ENCODE results near the gene S100A1.
"Not testable (repeated sequence)": the region's sequence is repeated elsewhere in the genome, so short reads cannot be mapped to it uniquely, and the experiment has no call there.

Gene S100A1

DNA sequence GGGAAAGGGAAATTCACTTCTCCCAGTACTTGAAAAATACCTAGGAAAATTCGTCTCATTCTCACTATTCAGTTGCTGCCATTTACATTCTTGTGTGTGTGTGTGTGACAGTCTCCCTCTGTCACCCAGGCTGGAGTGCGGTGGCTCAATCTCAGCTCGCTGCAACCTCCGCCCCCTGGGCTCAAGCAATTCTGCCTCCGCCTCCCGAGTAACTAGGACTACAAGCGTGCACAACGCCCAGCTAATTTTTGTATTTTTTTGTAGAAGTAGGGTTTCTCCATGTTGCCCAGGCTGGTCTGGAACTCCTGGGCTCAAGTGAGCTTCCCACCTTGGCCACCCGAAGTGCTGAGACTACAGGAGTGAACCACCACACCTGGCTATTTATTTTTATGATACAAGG, 31.4 kb downstream of the S100A1 start:
- TF ChIP-seq, protein P1, sequence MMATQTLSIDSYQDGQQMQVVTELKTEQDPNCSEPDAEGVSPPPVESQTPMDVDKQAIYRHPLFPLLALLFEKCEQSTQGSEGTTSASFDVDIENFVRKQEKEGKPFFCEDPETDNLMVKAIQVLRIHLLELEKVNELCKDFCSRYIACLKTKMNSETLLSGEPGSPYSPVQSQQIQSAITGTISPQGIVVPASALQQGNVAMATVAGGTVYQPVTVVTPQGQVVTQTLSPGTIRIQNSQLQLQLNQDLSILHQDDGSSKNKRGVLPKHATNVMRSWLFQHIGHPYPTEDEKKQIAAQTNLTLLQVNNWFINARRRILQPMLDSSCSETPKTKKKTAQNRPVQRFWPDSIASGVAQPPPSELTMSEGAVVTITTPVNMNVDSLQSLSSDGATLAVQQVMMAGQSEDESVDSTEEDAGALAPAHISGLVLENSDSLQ (IDR thresholded peaks at IDR 0.05) = no peak
- TF ChIP-seq FOXK2 (IDR thresholded peaks at IDR 0.05) = no peak
- no peak for TF ChIP-seq ELF4 (IDR thresholded peaks at IDR 0.05)
- no peak for TF ChIP-seq SUZ12 (IDR thresholded peaks at IDR 0.05)
- no peak for TF ChIP-seq SP1 (IDR thresholded peaks at IDR 0.05)
- no peak for TF ChIP-seq L3MBTL2 (conservative IDR thresholded peaks at IDR 0.05)
- no peak for TF ChIP-seq ZNF384 (IDR thresholded peaks at IDR 0.05)
- DNase-seq (ENCODE audit: extremely low spot score) = no peak
- ChIA-PET CTCF (interaction anchor here (1.3 kb wide), 1 partner anchor 149 kb away, joined by 5 read pairs; no protein-coding TSS in a partner anchor), POLR2A (interaction anchor here (0.7 to 4.1 kb wide), 8 partner anchors 8 to 331 kb away, joined by 3 to 41 read pairs (median 4); partner anchors contain the start of genes CHTOP, ILF2 and S100A13)

DNA sequence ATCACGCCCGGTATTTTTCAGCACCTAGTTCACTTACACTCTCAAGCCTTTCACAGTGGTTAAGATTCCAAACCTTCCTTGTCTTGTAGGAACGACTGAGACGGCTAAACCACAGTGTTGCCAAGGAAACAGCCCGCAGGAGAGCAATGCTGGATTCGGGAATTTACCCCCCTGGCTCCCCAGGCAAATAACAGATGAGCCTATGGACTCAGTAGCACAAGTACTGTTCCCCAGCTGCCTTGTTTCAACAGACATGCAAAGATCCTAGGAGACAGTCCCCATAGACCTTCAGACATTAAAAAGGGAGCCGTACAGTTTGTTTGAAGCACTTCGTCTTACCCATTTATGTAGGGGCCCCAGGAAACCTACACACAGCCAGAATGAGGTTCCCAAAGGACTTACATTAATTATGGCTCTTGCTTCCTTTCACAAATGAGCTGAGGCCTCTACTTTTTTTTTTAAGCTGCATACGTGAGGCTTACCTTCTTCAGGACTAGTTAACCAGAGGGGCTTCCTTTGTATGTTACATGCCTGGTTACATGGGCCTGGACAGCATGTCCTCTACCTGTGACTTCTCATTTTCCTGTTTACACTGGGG, 33.0 kb downstream of the S100A1 start:
- TF ChIP-seq ARNT (IDR thresholded peaks at IDR 0.05) (no peak), LEF1 (IDR thresholded peaks at IDR 0.05; ENCODE audit: borderline replicate concordance) (no peak), SUZ12 (IDR thresholded peaks at IDR 0.05) (no peak), L3MBTL2 (conservative IDR thresholded peaks at IDR 0.05) (no peak), CTBP1 (IDR thresholded peaks at IDR 0.05; ENCODE audit: borderline replicate concordance) (no peak), TARDBP (IDR thresholded peaks at IDR 0.05) (no peak), HDGF (IDR thresholded peaks at IDR 0.05; ENCODE audit: borderline replicate concordance) (no peak), NFRKB (IDR thresholded peaks at IDR 0.05) (no peak), FOXM1 (IDR thresholded peaks at IDR 0.05; ENCODE audit: borderline replicate concordance) (no peak)
- ChIA-PET POLR2A (interaction anchor here (0.7 to 4.1 kb wide), 2 partner anchors 27 to 84 kb away, joined by 3 to 41 read pairs; partner anchors contain the start of gene CHTOP), CTCF (interaction anchor here (1.2 kb wide), 1 partner anchor 10 kb away, joined by 4 read pairs; the partner anchor contains the start of gene ILF2)
- no peak for DNase-seq (ENCODE audit: extremely low spot score)

DNA sequence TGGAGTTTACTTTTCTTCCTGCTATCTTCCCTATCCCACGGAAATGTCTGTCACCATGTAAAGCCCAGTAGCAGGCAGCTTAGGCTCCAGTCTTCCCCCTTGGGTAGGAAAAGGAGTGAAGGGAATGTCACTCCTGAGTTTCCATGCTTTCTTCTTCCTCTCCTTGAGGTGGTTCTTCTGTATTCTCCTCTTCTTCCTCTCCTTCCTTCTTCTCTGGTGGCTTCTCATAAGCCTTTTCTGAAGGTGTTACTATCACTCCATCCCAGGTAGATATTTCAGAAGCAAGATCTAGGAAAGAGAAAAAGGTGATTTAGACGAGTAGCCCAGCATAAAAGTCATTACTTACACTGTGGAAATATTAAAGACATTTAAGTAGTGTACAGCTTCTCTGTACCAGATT, 34.0 kb downstream of the S100A1 start:
- CTCF ChIA-PET = no interaction called here
- TF ChIP-seq FOXK2 (IDR thresholded peaks at IDR 0.05) (no peak), SP1 (IDR thresholded peaks at IDR 0.05) (no peak), ELF4 (IDR thresholded peaks at IDR 0.05) (no peak), LEF1 (IDR thresholded peaks at IDR 0.05; ENCODE audit: borderline replicate concordance) (no peak), BHLHE40 (IDR thresholded peaks at IDR 0.05; ENCODE audit: borderline replicate concordance) (no peak), CTBP1 (IDR thresholded peaks at IDR 0.05; ENCODE audit: borderline replicate concordance) (no peak), FOXA1 (IDR thresholded peaks at IDR 0.05) (no peak), FOXM1 (IDR thresholded peaks at IDR 0.05; ENCODE audit: borderline replicate concordance) (no peak)
- TF ChIP-seq, protein P1 (IDR thresholded peaks at IDR 0.05) = no peak
- no peak for DNase-seq (ENCODE audit: extremely low spot score)
- POLR2A ChIA-PET = interaction anchor here (1.2 kb wide), 1 partner anchor 14 kb away, joined by 4 read pairs; no protein-coding TSS in a partner anchor

DNA sequence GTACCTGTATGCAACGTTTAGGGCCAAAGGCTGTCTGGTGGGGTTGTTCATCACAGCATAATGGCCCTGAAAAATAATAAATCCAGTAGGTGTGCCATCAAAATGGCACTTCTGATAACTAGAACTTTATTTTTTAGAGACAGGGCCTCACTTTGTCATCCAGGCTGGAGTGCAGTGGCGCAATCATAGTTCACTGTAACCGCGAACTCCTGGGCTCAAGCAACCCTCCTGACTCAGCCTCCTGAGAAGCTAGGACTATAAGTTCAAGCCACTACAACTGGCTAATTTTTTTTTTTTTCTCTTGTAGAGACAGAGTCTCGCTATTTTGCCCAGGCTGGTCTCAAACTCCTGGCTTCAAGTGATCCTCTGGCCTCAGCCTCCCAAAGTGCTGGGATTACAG, 35.0 kb downstream of the S100A1 start:
- no peak for DNase-seq (ENCODE audit: extremely low spot score)
- ChIA-PET CTCF (interaction anchor here (0.6 kb wide), 1 partner anchor 9 kb away, joined by 9 read pairs; no protein-coding TSS in a partner anchor), POLR2A (no interaction called here)
- no peak for TF ChIP-seq SUZ12 (IDR thresholded peaks at IDR 0.05)
- no peak for TF ChIP-seq CTBP1 (IDR thresholded peaks at IDR 0.05; ENCODE audit: borderline replicate concordance)
- no peak for TF ChIP-seq ZNF384 (IDR thresholded peaks at IDR 0.05)
- no peak for TF ChIP-seq HDGF (IDR thresholded peaks at IDR 0.05; ENCODE audit: borderline replicate concordance)

DNA sequence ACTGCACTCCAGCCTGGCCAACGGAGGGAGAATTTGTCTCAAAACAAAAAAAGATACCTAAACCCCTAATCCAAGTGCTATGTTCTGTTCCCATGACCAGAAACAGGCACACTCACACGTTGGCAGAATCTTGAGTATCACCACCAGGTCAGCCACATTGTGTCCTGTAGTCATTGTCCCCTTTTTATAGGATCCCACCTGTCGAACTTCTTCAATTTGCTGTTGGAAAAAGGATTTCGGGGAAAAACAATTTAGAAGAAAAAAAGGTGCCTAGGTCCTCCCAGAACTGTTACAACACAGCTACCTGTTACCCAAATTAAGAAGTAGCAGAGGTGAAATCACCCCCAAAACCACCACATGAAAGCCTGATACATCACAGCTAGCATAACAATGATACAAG, 39.2 kb downstream of the S100A1 start:
- CTCF ChIA-PET = no interaction called here
- TF ChIP-seq FOXK2 (IDR thresholded peaks at IDR 0.05) = no peak
- no peak for TF ChIP-seq NFRKB (IDR thresholded peaks at IDR 0.05)
- TF ChIP-seq, protein P1 (IDR thresholded peaks at IDR 0.05) = no peak
- TF ChIP-seq L3MBTL2 (conservative IDR thresholded peaks at IDR 0.05) = no peak
- TF ChIP-seq HDGF (IDR thresholded peaks at IDR 0.05; ENCODE audit: borderline replicate concordance) = no peak
- TF ChIP-seq SUZ12 (IDR thresholded peaks at IDR 0.05) = no peak
- no peak for DNase-seq (ENCODE audit: extremely low spot score)
- POLR2A ChIA-PET = interaction anchor here (0.7 to 1.7 kb wide), 6 partner anchors 8 to 101 kb away, joined by 3 to 5 read pairs (median 4); partner anchors contain the start of gene INTS3

DNA sequence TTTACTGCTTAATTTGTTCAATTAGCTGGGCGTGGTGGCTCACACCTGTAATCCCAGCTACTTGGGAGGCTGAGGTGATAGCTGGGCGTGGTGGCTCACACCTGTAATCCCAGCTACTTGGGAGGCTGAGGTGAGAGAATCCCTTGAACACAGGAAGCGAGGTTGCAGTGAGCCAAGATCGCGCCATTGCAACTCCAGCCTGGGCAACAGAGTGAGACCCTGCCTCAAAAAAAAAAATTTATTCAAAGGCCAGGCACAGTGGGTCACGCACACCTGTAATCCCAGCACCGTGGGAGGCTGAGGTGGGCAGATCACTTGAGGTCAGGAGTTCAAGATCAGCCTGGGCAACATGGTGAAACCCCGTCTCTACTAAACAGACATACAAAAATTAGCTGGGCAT, 40.4 kb downstream of the S100A1 start:
- DNase-seq (ENCODE audit: extremely low spot score); CTCF ChIA-PET: not testable (repeated sequence)
- POLR2A ChIA-PET = interaction anchor here (1.1 to 1.6 kb wide), 3 partner anchors 9 to 59 kb away, joined by 4 to 5 read pairs (median 4); partner anchors contain the start of gene INTS3

DNA sequence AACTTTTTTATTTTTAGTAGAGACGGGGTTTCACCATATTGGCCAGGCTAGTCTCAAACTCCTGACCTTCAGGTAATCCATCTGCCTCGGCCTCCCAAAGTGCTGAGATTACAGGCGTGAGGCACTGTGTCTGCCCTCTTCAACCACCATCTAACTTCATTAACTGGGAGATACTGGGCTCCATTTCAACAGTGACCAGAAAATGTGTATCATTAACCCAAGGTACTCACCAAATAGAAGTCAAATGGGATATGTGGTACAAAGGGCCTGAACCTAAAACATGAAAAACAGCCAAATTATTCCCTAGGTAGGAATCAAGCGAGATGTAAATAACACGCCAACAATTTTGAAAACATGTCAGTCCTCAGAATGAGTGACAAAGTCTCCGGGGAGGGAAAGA, 41.4 kb downstream of the S100A1 start:
- POLR2A ChIA-PET = interaction anchor here (0.6 kb wide), 1 partner anchor 26 kb away, joined by 3 read pairs; no protein-coding TSS in a partner anchor
- CTCF ChIA-PET = no interaction called here
- TF ChIP-seq ARNT (IDR thresholded peaks at IDR 0.05) (no peak), TARDBP (IDR thresholded peaks at IDR 0.05) (no peak), HDGF (IDR thresholded peaks at IDR 0.05; ENCODE audit: borderline replicate concordance) (no peak), LEF1 (IDR thresholded peaks at IDR 0.05; ENCODE audit: borderline replicate concordance) (no peak), SUZ12 (IDR thresholded peaks at IDR 0.05) (no peak), FOXM1 (IDR thresholded peaks at IDR 0.05; ENCODE audit: borderline replicate concordance) (no peak), ELF4 (IDR thresholded peaks at IDR 0.05) (no peak), CTBP1 (IDR thresholded peaks at IDR 0.05; ENCODE audit: borderline replicate concordance) (no peak), NFRKB (IDR thresholded peaks at IDR 0.05) (no peak), BHLHE40 (IDR thresholded peaks at IDR 0.05; ENCODE audit: borderline replicate concordance) (no peak), L3MBTL2 (conservative IDR thresholded peaks at IDR 0.05) (no peak), ZNF384 (IDR thresholded peaks at IDR 0.05) (no peak), FOXA1 (IDR thresholded peaks at IDR 0.05) (no peak), SP1 (IDR thresholded peaks at IDR 0.05) (no peak), FOXK2 (IDR thresholded peaks at IDR 0.05) (no peak)
- TF ChIP-seq, protein P1 (IDR thresholded peaks at IDR 0.05) = no peak
- no peak for DNase-seq (ENCODE audit: extremely low spot score)

All from HEK293T (cell line).